ENCODE measurements around the gene FHOD3. TPM values are rescaled to one million over a fixed set of nuclear protein-coding genes. Genes with fewer than 3 reads are reported as not detected.

Gene FHOD3
- polyA plus RNA-seq, 2 of the 4 experiments (the other 2 are of a cell fraction): 2.5 to 3.6 TPM

- Histone ChIP-seq H3K4me3 (no peak overlapping the region), H3K9me3 (no peaks in the 10 kb centered on the region), H3K4me1 (peaks cover 3% of the 10 kb centered on the region; the same call in 1 of the 3 replicates), H3K4me2 (no peak overlapping the region), H3K27ac (no peak overlapping the region)
- ChIA-PET CTCF (no interaction called here), POLR2A (no interaction called here)
- TF ChIP-seq FOSB (CRISPR knock-in tag; IDR thresholded peaks at IDR 0.05): no peak
- TF ChIP-seq HOXB13 (CRISPR knock-in tag; IDR thresholded peaks at IDR 0.05; ENCODE audit: low read depth): no peak
- no peak for TF ChIP-seq HES2 (IDR thresholded peaks at IDR 0.05)
- TF ChIP-seq TFCP2L1 (CRISPR knock-in tag; IDR thresholded peaks at IDR 0.05): no peak
- no peak for TF ChIP-seq RNF2 (IDR thresholded peaks at IDR 0.05; ENCODE audit: borderline replicate concordance, low read depth)
- no peak for TF ChIP-seq SREBF2 (IDR thresholded peaks at IDR 0.05)
- no peak for TF ChIP-seq CHD4 (IDR thresholded peaks at IDR 0.05; ENCODE audit: borderline replicate concordance)
- TF ChIP-seq KDM5A (IDR thresholded peaks at IDR 0.05): no peak
- TF ChIP-seq EHF (CRISPR knock-in tag; IDR thresholded peaks at IDR 0.05): no peak
- TF ChIP-seq NPAS2 (CRISPR knock-in tag; IDR thresholded peaks at IDR 0.05; ENCODE audit: borderline replicate concordance): no peak
- no peak for TF ChIP-seq CTCF (IDR thresholded peaks at IDR 0.05)
- no peak for TF ChIP-seq HEYL (CRISPR knock-in tag; IDR thresholded peaks at IDR 0.05)
- TF ChIP-seq HOXA7 (CRISPR knock-in tag; IDR thresholded peaks at IDR 0.05): no peak
- TF ChIP-seq CBX2 (IDR thresholded peaks at IDR 0.05; ENCODE audit: borderline replicate concordance, low read depth): no peak
- TF ChIP-seq, protein P1, sequence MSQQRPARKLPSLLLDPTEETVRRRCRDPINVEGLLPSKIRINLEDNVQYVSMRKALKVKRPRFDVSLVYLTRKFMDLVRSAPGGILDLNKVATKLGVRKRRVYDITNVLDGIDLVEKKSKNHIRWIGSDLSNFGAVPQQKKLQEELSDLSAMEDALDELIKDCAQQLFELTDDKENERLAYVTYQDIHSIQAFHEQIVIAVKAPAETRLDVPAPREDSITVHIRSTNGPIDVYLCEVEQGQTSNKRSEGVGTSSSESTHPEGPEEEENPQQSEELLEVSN (IDR thresholded peaks at IDR 0.05; ENCODE audit: borderline replicate concordance, low read depth): no peak
- TF ChIP-seq NR3C1 (IDR thresholded peaks at IDR 0.05): no peak
- TF ChIP-seq POLR2AphosphoS2 (conservative IDR thresholded peaks at IDR 0.05; ENCODE audit: low read length): no peak
- TF ChIP-seq, protein P2, sequence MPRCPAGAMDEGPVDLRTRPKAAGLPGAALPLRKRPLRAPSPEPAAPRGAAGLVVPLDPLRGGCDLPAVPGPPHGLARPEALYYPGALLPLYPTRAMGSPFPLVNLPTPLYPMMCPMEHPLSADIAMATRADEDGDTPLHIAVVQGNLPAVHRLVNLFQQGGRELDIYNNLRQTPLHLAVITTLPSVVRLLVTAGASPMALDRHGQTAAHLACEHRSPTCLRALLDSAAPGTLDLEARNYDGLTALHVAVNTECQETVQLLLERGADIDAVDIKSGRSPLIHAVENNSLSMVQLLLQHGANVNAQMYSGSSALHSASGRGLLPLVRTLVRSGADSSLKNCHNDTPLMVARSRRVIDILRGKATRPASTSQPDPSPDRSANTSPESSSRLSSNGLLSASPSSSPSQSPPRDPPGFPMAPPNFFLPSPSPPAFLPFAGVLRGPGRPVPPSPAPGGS (IDR thresholded peaks at IDR 0.05): no peak
- no peak for FAIRE-seq
- no peak for ATAC-seq
- 63% methylated on average over 4 of the region's 4 CpGs for WGBS (ENCODE audit: missing lambda C conversion rate)
- no peak for DNase-seq (ENCODE audit: low read depth in 1 of 2, low spot score in 1 of 2)
Observed at GRCh38 chr18:36526611-36527010, 229.1 kb downstream of the FHOD3 start.

GRCh38 chr18:36527051-36527450, 229.5 kb downstream of the FHOD3 start:
- H3K4me1 ChIP-seq: peaks cover 3% of the 10 kb centered on the region; the same call in 1 of the 3 replicates
- 34% methylated on average over 6 of the region's 6 CpGs for WGBS (ENCODE audit: missing lambda C conversion rate)
- H3K27ac ChIP-seq: no peak overlapping the region
- TF ChIP-seq GATA3 (IDR thresholded peaks at IDR 0.05; ENCODE audit: borderline replicate concordance) (no peak), FOXS1 (CRISPR knock-in tag; IDR thresholded peaks at IDR 0.05) (no peak), MAFK (IDR thresholded peaks at IDR 0.05; ENCODE audit: partially characterized antibody) (no peak), RAD21 (conservative IDR thresholded peaks at IDR 0.05 in 1 of 2, IDR thresholded peaks at IDR 0.05 in 1 of 2) (no peak), POLR2AphosphoS2 (conservative IDR thresholded peaks at IDR 0.05; ENCODE audit: low read length) (no peak), REST (IDR thresholded peaks at IDR 0.05) (no peak), HDAC2 (IDR thresholded peaks at IDR 0.05) (no peak), EP300 (IDR thresholded peaks at IDR 0.05) (no peak), FOSL2 (IDR thresholded peaks at IDR 0.05) (no peak), FOSL2 (CRISPR knock-in tag; IDR thresholded peaks at IDR 0.05) (no peak), ESRRA (IDR thresholded peaks at IDR 0.05; ENCODE audit: borderline replicate concordance, low read length) (no peak), PHF8 (IDR thresholded peaks at IDR 0.05; ENCODE audit: borderline replicate concordance, low read depth) (no peak), RNF2 (IDR thresholded peaks at IDR 0.05; ENCODE audit: borderline replicate concordance, low read depth) (no peak)
- TF ChIP-seq, protein P3, sequence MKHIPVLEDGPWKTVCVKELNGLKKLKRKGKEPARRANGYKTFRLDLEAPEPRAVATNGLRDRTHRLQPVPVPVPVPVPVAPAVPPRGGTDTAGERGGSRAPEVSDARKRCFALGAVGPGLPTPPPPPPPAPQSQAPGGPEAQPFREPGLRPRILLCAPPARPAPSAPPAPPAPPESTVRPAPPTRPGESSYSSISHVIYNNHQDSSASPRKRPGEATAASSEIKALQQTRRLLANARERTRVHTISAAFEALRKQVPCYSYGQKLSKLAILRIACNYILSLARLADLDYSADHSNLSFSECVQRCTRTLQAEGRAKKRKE (CRISPR knock-in tag; IDR thresholded peaks at IDR 0.05; ENCODE audit: low read depth): no peak
- TF ChIP-seq, protein P4, sequence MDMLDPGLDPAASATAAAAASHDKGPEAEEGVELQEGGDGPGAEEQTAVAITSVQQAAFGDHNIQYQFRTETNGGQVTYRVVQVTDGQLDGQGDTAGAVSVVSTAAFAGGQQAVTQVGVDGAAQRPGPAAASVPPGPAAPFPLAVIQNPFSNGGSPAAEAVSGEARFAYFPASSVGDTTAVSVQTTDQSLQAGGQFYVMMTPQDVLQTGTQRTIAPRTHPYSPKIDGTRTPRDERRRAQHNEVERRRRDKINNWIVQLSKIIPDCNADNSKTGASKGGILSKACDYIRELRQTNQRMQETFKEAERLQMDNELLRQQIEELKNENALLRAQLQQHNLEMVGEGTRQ (IDR thresholded peaks at IDR 0.05): no peak
- no peak overlapping the region for H3K4me3 ChIP-seq
- ChIA-PET CTCF (no interaction called here), POLR2A (no interaction called here)
- no peak overlapping the region for H3K4me2 ChIP-seq
- FAIRE-seq: no peak
- no peak for DNase-seq (ENCODE audit: low read depth in 1 of 2, low spot score in 1 of 2)
- ATAC-seq: no peak
- no peaks in the 10 kb centered on the region for H3K9me3 ChIP-seq
